Thymus (tissue), 11 donors: ENCODE results near the gene MAL. TPM values are rescaled to one million over a fixed set of nuclear protein-coding genes. Genes with fewer than 3 reads are reported as not detected.

Experiments used
- DNase-seq, 9 donors: peaks; one replicate each; pipeline ENCODE4 v3.0.0-alpha.2; 2013; ENCODE audit warnings: low spot score in 9 of 9, low read depth in 6 of 9, missing footprints in 1 of 9
- H3K27ac ChIP-seq, 2 donors: one replicate each; pipeline ENCODE4 v1.5.1; 2013; ENCODE audit warnings: control low read depth in 1 of 2, low read depth in 1 of 2, low read length in 1 of 2, mild to moderate bottlenecking in 1 of 2, moderate library complexity in 1 of 2
- H3K27me3 ChIP-seq, 2 donors: one replicate each; pipeline ENCODE4 v1.5.1; 2013; ENCODE audit warnings: low read length in 1 of 2; ENCODE audit not compliant: control insufficient read depth in 2 of 2, insufficient read depth in 1 of 2
- H3K36me3 ChIP-seq, 2 donors: one replicate each; pipeline ENCODE4 v1.5.1; 2013; ENCODE audit warnings: low read length in 1 of 2, mild to moderate bottlenecking in 1 of 2, moderate library complexity in 1 of 2; ENCODE audit not compliant: control insufficient read depth in 2 of 2, insufficient read depth in 2 of 2
- H3K4me1 ChIP-seq, 2 donors: one replicate each; pipeline ENCODE4 v1.5.1; 2013; ENCODE audit warnings: low read length in 2 of 2; ENCODE audit not compliant: control insufficient read depth in 2 of 2, insufficient read depth in 2 of 2
- H3K4me3 ChIP-seq, 2 donors: one replicate each; pipeline ENCODE4 v1.5.1; 2013; ENCODE audit warnings: low read length in 2 of 2, control low read depth in 1 of 2, mild to moderate bottlenecking in 1 of 2
- H3K9me3 ChIP-seq, 2 donors: one replicate each; pipeline ENCODE4 v1.5.1; 2013; ENCODE audit warnings: low read length in 1 of 2, mild to moderate bottlenecking in 1 of 2; ENCODE audit not compliant: control insufficient read depth in 2 of 2, insufficient read depth in 1 of 2
- WGBS: extraction: QIAGEN DNeasy Blood & Tissue Kit; methylation state at CpG from one replicate; pipeline ENCODE4 v1.1.7; 2013; 5-methylcytosine and 5-hydroxymethylcytosine counted together
- polyA plus RNA-seq: library from polyadenylated mRNA; stranded (reverse); fragments of 200-250 nt; gene quantifications from one replicate; pipeline ENCODE4 v1.2.3, GENCODE V29; 2013
- total RNA-seq: library from RNA; stranded (reverse); fragments of 120-200 nt; gene quantifications from one replicate; pipeline ENCODE4 v1.2.4, GENCODE V29; 2013
- donor health status: healthy.

Gene MAL
- total and polyA plus RNA-seq, 2 donors: 143 to 190 TPM

- no peak overlapping the region for H3K27ac ChIP-seq
- 88% methylated on average over 10 of the region's 10 CpGs for WGBS
- DNase-seq: no peak
- no peaks in the 10 kb centered on the region for H3K27me3 ChIP-seq
- no peaks in the 10 kb centered on the region for H3K36me3 ChIP-seq
- no peak overlapping the region for H3K4me3 ChIP-seq
- peaks cover 0 to under 1% of the 10 kb centered on the region in 2 donors for H3K9me3 ChIP-seq
- peaks cover 40 to 100% of the 10 kb centered on the region in 2 donors for H3K4me1 ChIP-seq
These were observed 7.2 kb upstream of the MAL start for GRCh38 chr2:95018301-95018700.

GRCh38 chr2:95018861-95019550, 6.5 kb upstream of the MAL start:
- H3K4me1 ChIP-seq: peaks cover 46 to 100% of the 10 kb centered on the region in 2 donors
- no peaks in the 10 kb centered on the region for H3K36me3 ChIP-seq
- H3K27ac ChIP-seq: peak overlapping the region in 1 of 2 donors; percentile 95
- H3K9me3 ChIP-seq: peaks cover 0 to 1% of the 10 kb centered on the region in 2 donors
- no peak overlapping the region for H3K4me3 ChIP-seq
- 88% methylated on average over 12 of the region's 12 CpGs for WGBS
- DNase-seq: peak in 1 of 9 donors; percentile 57
- H3K27me3 ChIP-seq: peaks cover 0 to under 1% of the 10 kb centered on the region in 2 donors

- peak overlapping the region in 1 of 2 donors; percentile 95 for H3K27ac ChIP-seq
- H3K4me3 ChIP-seq: no peak overlapping the region
- WGBS: 87% methylated on average over 4 of the region's 4 CpGs
- DNase-seq: no peak
- H3K9me3 ChIP-seq: peaks cover 0 to 1% of the 10 kb centered on the region in 2 donors
- H3K36me3 ChIP-seq: no peaks in the 10 kb centered on the region
- H3K4me1 ChIP-seq: peaks cover 48 to 100% of the 10 kb centered on the region in 2 donors
- peaks cover 0 to 6% of the 10 kb centered on the region in 2 donors for H3K27me3 ChIP-seq
These were observed 5.9 kb upstream of the MAL start for GRCh38 chr2:95019572-95019971.

GRCh38 chr2:95020275-95021022, 5.1 kb upstream of the MAL start:
- DNase-seq: no peak

GRCh38 chr2:95021023-95021416, 4.5 kb upstream of the MAL start:
- Histone ChIP-seq H3K36me3 (no peaks in the 10 kb centered on the region), H3K4me1 (peaks cover 48 to 88% of the 10 kb centered on the region in 2 donors), H3K27ac (peak overlapping the region in 1 of 2 donors; percentile 95), H3K9me3 (peaks cover 0 to 2% of the 10 kb centered on the region in 2 donors), H3K27me3 (peaks cover 0 to 19% of the 10 kb centered on the region in 2 donors), H3K4me3 (peak overlapping the region in 1 of 2 donors; percentile 46)
- WGBS: 42% methylated on average over 5 of the region's 5 CpGs
- DNase-seq: peak in 5 of 9 donors; percentile 78 to 93 (median 82)

More at GRCh38 chr2:95020275-95021022, 5.1 kb upstream of the MAL start:
- Histone ChIP-seq H3K27me3 (peaks cover 0 to 15% of the 10 kb centered on the region in 2 donors), H3K27ac (peak overlapping the region in 1 of 2 donors; percentile 95), H3K4me1 (peaks cover 48 to 94% of the 10 kb centered on the region in 2 donors), H3K36me3 (no peaks in the 10 kb centered on the region), H3K4me3 (peak overlapping the region in 1 of 2 donors; percentile 46), H3K9me3 (peaks cover 0 to 2% of the 10 kb centered on the region in 2 donors)
- WGBS: 92% methylated on average over 9 of the region's 9 CpGs

- WGBS: 84% methylated on average over 4 of the region's 4 CpGs
- Histone ChIP-seq H3K27ac (peak overlapping the region in 1 of 2 donors; percentile 95), H3K4me1 (peaks cover 48 to 83% of the 10 kb centered on the region in 2 donors), H3K9me3 (peaks cover 0 to 2% of the 10 kb centered on the region in 2 donors), H3K27me3 (peaks cover 0 to 25% of the 10 kb centered on the region in 2 donors), H3K36me3 (no peaks in the 10 kb centered on the region), H3K4me3 (peak overlapping the region in 1 of 2 donors; percentile 90)
- no peak for DNase-seq
These were observed 3.7 kb upstream of the MAL start for GRCh38 chr2:95021847-95022246.

GRCh38 chr2:95022309-95023221, 2.9 kb upstream of the MAL start:
- H3K4me1 ChIP-seq: peaks cover 48 to 83% of the 10 kb centered on the region in 2 donors
- peak overlapping the region; percentile 71 to 95 for H3K27ac ChIP-seq
- peaks cover 0 to 32% of the 10 kb centered on the region in 2 donors for H3K27me3 ChIP-seq
- peak; percentile 82 to 98 (median 92) for DNase-seq
- 16% methylated on average over 15 of the region's 15 CpGs for WGBS
- H3K4me3 ChIP-seq: peak overlapping the region; percentile 75 to 90
- no peaks in the 10 kb centered on the region for H3K36me3 ChIP-seq
- peaks cover 0 to 2% of the 10 kb centered on the region in 2 donors for H3K9me3 ChIP-seq

GRCh38 chr2:95023222-95023597, 2.3 kb upstream of the MAL start:
- peak in 4 of 9 donors; percentile 75 to 88 (median 79) for DNase-seq
- no peaks in the 10 kb centered on the region for H3K36me3 ChIP-seq
- peaks cover 0 to 34% of the 10 kb centered on the region in 2 donors for H3K27me3 ChIP-seq
- H3K4me3 ChIP-seq: peak overlapping the region; percentile 75 to 90
- 4% methylated on average over 2 of the region's 2 CpGs for WGBS
- peaks cover 0 to 2% of the 10 kb centered on the region in 2 donors for H3K9me3 ChIP-seq
- H3K4me1 ChIP-seq: peaks cover 48 to 79% of the 10 kb centered on the region in 2 donors
- peak overlapping the region; percentile 81 to 95 for H3K27ac ChIP-seq
